ENCODE measurements around the gene TTI1. TPM values are rescaled to one million over a fixed set of nuclear protein-coding genes. Genes with fewer than 3 reads are reported as not detected.

The TTI1 gene
- total RNA-seq, 2 experiments from 2014 or later, result 10.6 to 11.4 TPM

- H3K27me3 Mint-ChIP-seq, result no peaks in the 10 kb centered on the region
- CTCF ChIA-PET, result no interaction called here
Observed at GRCh38 chr20:37973059-37973910, 60.0 kb downstream of the TTI1 start.

GRCh38 chr20:37972256-37973058 lies 60.8 kb downstream of the TTI1 start:
- no peaks in the 10 kb centered on the region for H3K4me1 ChIP-seq (ENCODE audit: insufficient read depth, low read length)
- peaks cover 9 to 16% of the 10 kb centered on the region in 2 experiments for H3K9me3 ChIP-seq (ENCODE audit: control insufficient read depth in 1 of 2, insufficient read depth in 1 of 2, low read length in 2 of 2)
- TF ChIP-seq CTCF (IDR thresholded peaks at IDR 0.05), result no peak
- Mint-ChIP-seq H3K27ac (no peak overlapping the region), H3K4me3 (no peak overlapping the region), H3K36me3 (ENCODE audit: low read depth) (peaks cover 37% of the 10 kb centered on the region), H3K27me3 (no peaks in the 10 kb centered on the region), H3K4me1 (ENCODE audit: low read depth) (peaks cover 9% of the 10 kb centered on the region), H3K9me3 (peaks cover 3% of the 10 kb centered on the region)
- H3K4me3 ChIP-seq (ENCODE audit: low read length), result no peak overlapping the region
- DNase-seq, result no peak
- H3K27me3 ChIP-seq (ENCODE audit: control insufficient read depth in 1 of 2, insufficient read depth in 2 of 2, low read length in 2 of 2), result no peaks in the 10 kb centered on the region
- no peak for ATAC-seq (ENCODE audit: poor library complexity)
- ChIA-PET CTCF (no interaction called here), POLR2A (no interaction called here)
- intact Hi-C loops (cut with DNase I, micrococcal nuclease), result no loop called here
- H3K27ac ChIP-seq (ENCODE audit: low read depth in 1 of 2, low read length in 2 of 2), result no peak overlapping the region
- no peaks in the 10 kb centered on the region for H3K36me3 ChIP-seq (ENCODE audit: insufficient read depth, low read length)

More at GRCh38 chr20:37973059-37973910, 60.0 kb downstream of the TTI1 start:
- no peak for TF ChIP-seq CTCF (IDR thresholded peaks at IDR 0.05)
- Histone ChIP-seq H3K9me3 (ENCODE audit: control insufficient read depth in 1 of 2, insufficient read depth in 1 of 2, low read length in 2 of 2) (peaks cover 9 to 16% of the 10 kb centered on the region in 2 experiments), H3K27ac (ENCODE audit: low read depth in 1 of 2, low read length in 2 of 2) (no peak overlapping the region), H3K27me3 (ENCODE audit: control insufficient read depth in 1 of 2, insufficient read depth in 2 of 2, low read length in 2 of 2) (no peaks in the 10 kb centered on the region), H3K4me3 (ENCODE audit: low read length) (no peak overlapping the region), H3K4me1 (ENCODE audit: insufficient read depth, low read length) (no peaks in the 10 kb centered on the region), H3K36me3 (ENCODE audit: insufficient read depth, low read length) (no peaks in the 10 kb centered on the region)
- ATAC-seq (ENCODE audit: poor library complexity) (no peak), DNase-seq (no peak)
- H3K27ac Mint-ChIP-seq, result no peak overlapping the region
- peaks cover 28% of the 10 kb centered on the region for H3K36me3 Mint-ChIP-seq (ENCODE audit: low read depth)
- POLR2A ChIA-PET, result no interaction called here
- H3K4me1 Mint-ChIP-seq (ENCODE audit: low read depth), result peaks cover 15% of the 10 kb centered on the region
- H3K4me3 Mint-ChIP-seq, result no peak overlapping the region
- H3K9me3 Mint-ChIP-seq, result peaks cover 3% of the 10 kb centered on the region
- intact Hi-C loops (cut with DNase I, micrococcal nuclease), result no loop called here

- no peak overlapping the region for H3K4me3 Mint-ChIP-seq
- no peak overlapping the region for H3K4me3 ChIP-seq (ENCODE audit: low read length)
- DNase-seq (no peak), ATAC-seq (ENCODE audit: poor library complexity) (no peak)
- no peaks in the 10 kb centered on the region for H3K4me1 ChIP-seq (ENCODE audit: insufficient read depth, low read length)
- H3K27me3 ChIP-seq (ENCODE audit: control insufficient read depth in 1 of 2, insufficient read depth in 2 of 2, low read length in 2 of 2), result no peaks in the 10 kb centered on the region
- peaks cover 42% of the 10 kb centered on the region for H3K36me3 Mint-ChIP-seq (ENCODE audit: low read depth)
- POLR2A ChIA-PET, result no interaction called here
- no peak for TF ChIP-seq CTCF (IDR thresholded peaks at IDR 0.05)
- intact Hi-C loops (cut with DNase I, micrococcal nuclease), result no loop called here
- H3K27ac Mint-ChIP-seq, result no peak overlapping the region
- H3K27ac ChIP-seq (ENCODE audit: low read depth in 1 of 2, low read length in 2 of 2), result no peak overlapping the region
- peaks cover 2% of the 10 kb centered on the region for H3K4me1 Mint-ChIP-seq (ENCODE audit: low read depth)
- H3K9me3 Mint-ChIP-seq, result peaks cover 8% of the 10 kb centered on the region
- peaks cover 15 to 16% of the 10 kb centered on the region in 2 experiments for H3K9me3 ChIP-seq (ENCODE audit: control insufficient read depth in 1 of 2, insufficient read depth in 1 of 2, low read length in 2 of 2)
- H3K27me3 Mint-ChIP-seq, result no peaks in the 10 kb centered on the region
- CTCF ChIA-PET, result no interaction called here
- no peaks in the 10 kb centered on the region for H3K36me3 ChIP-seq (ENCODE audit: insufficient read depth, low read length)
Observed at GRCh38 chr20:37971561-37972127, 61.6 kb downstream of the TTI1 start.
